Stomach (tissue), 9 donors: Measurements from ENCODE around the gene TUFM. TPM values are rescaled to one million over a fixed set of nuclear protein-coding genes. Genes with fewer than 3 reads are reported as not detected.

Source experiments
- DNase-seq, 2 donors: peaks; one replicate each; pipeline versions ENCODE4 v3.0.0 to v3.0.0-alpha.2; 2013 to 2019
- H3K27ac ChIP-seq, 5 donors: fragments of 200-600 bp in 4 of 5; sonication (generic) in 4 of 5; one replicate each; pipeline ENCODE4 v1.5.1; 2013 to 2019; ENCODE audit warnings: mild to moderate bottlenecking in 1 of 5, moderate library complexity in 1 of 5
- H3K27me3 ChIP-seq, 3 donors: fragments of 200-600 bp; sonication (generic); one replicate each; pipeline ENCODE4 v1.5.1; 2017 to 2019; ENCODE audit warnings: mixed run types in 1 of 3
- H3K36me3 ChIP-seq, 4 donors: fragments of 200-600 bp; sonication (generic); 1 replicate in 3 of 4; 2 replicates in 1 of 4; pipeline ENCODE4 v1.5.1; 2016 to 2019
- H3K4me1 ChIP-seq, 4 donors: fragments of 200-600 bp; sonication (generic); one replicate each; pipeline ENCODE4 v1.5.1; 2016 to 2019
- H3K4me3 ChIP-seq, 4 donors: fragments of 200-600 bp; sonication (generic) in 3 of 4; one replicate each; pipeline ENCODE4 v1.5.1; 2016 to 2019; ENCODE audit warnings: mild to moderate bottlenecking in 1 of 4
- H3K9me3 ChIP-seq, 4 donors: fragments of 200-600 bp; sonication (generic); one replicate each; pipeline ENCODE4 v1.5.1; 2016 to 2019
- CTCF ChIP-seq, 7 experiments: fragments of 450-650 bp in 4 of 7; fragments of 200-600 bp in 3 of 7; sonication (generic) in 3 of 7; IDR thresholded peaks; one replicate each; pipeline ENCODE4 v1.5.1; 2016 to 2019; ENCODE audit warnings: antibody characterized with exemption in 7 of 7, control low read depth in 2 of 7, mild to moderate bottlenecking in 1 of 7
- EP300 ChIP-seq: sonication (generic); formaldehyde crosslinking; IDR thresholded peaks from one replicate; pipeline ENCODE4 v1.6.1; 2017; ENCODE audit warnings: antibody characterized with exemption
- POLR2A ChIP-seq, 4 donors: fragments of 450-650 bp; IDR thresholded peaks; one replicate each; pipeline ENCODE4 v1.6.1; 2016; ENCODE audit warnings: antibody characterized with exemption in 4 of 4, control low read depth in 2 of 4, mild to moderate bottlenecking in 1 of 4, moderate library complexity in 1 of 4
- POLR2AphosphoS5 ChIP-seq, 3 donors: sonication (generic); formaldehyde crosslinking; IDR thresholded peaks; one replicate each; pipeline ENCODE4 v1.6.1; 2016; ENCODE audit warnings: antibody characterized with exemption in 3 of 3
- WGBS, 5 donors: extraction: QIAGEN DNeasy Blood & Tissue Kit in 3 of 5; methylation state at CpG; one replicate each; pipeline versions ENCODE4 v1.1.5 to v1.1.7; 2013 to 2018; 5-methylcytosine and 5-hydroxymethylcytosine counted together
- intact Hi-C: fragments of 100-400 bp; cut with DNase I; formaldehyde crosslinking; loops from one replicate; pipeline ENCODE4 v1.15.1; 2023; ENCODE audit warnings: low total_unique reads
- polyA plus RNA-seq, 3 donors: library from polyadenylated mRNA; stranded (reverse); fragments of 200-250 nt; gene quantifications; one replicate each; pipeline ENCODE4 v1.2.3, GENCODE V29; 2013
- total RNA-seq, 5 donors: library from RNA; depleted of rRNA; stranded (reverse); fragments of >200 nt; gene quantifications; one replicate each; pipeline versions ENCODE4 v1.1.0 to v1.2.3, GENCODE V29; 2014 to 2016
- donor health status: healthy with polysubstance abuse.
- donor health status: Bipolar disorder and iron deficiency.
- donor health status: healthy.

TUFM gene
- total and polyA plus RNA-seq, 8 donors, result 49.8 to 286 (median 98.8) TPM

GRCh38 chr16:28859326-28859725 lies 13.2 kb upstream of the TUFM start:
- intact Hi-C loops, result no loop called here
- no peaks in the 10 kb centered on the region for H3K9me3 ChIP-seq
- no peak overlapping the region for H3K4me3 ChIP-seq
- WGBS, 5 donors, result 78 to 95% (median 90%) methylated on average over 4 of the region's 4 CpGs
- DNase-seq, result no peak
- H3K4me1 ChIP-seq, result peaks cover 6 to 12% (median 10%) of the 10 kb centered on the region in 4 donors
- no peaks in the 10 kb centered on the region for H3K36me3 ChIP-seq
- no peaks in the 10 kb centered on the region for H3K27me3 ChIP-seq
- TF ChIP-seq EP300 (no peak), CTCF (IDR thresholded peaks at IDR 0.05) (no peak), POLR2AphosphoS5 (IDR thresholded peaks at IDR 0.05) (no peak), POLR2A (IDR thresholded peaks at IDR 0.05) (no peak)
- H3K27ac ChIP-seq, result no peak overlapping the region

- peaks cover 4 to 9% (median 7%) of the 10 kb centered on the region in 4 donors for H3K4me1 ChIP-seq
- H3K27me3 ChIP-seq, result no peaks in the 10 kb centered on the region
- no peak for TF ChIP-seq EP300
- TF ChIP-seq POLR2A (IDR thresholded peaks at IDR 0.05), result no peak
- no peak for TF ChIP-seq CTCF (IDR thresholded peaks at IDR 0.05)
- TF ChIP-seq POLR2AphosphoS5 (IDR thresholded peaks at IDR 0.05), result no peak
- intact Hi-C loops, result no loop called here
- H3K27ac ChIP-seq, result no peak overlapping the region
- H3K4me3 ChIP-seq, result no peak overlapping the region
- 85 to 96% (median 92%) methylated on average over 8 of the region's 8 CpGs for WGBS, 5 donors
- DNase-seq, result no peak
- H3K9me3 ChIP-seq, result no peaks in the 10 kb centered on the region
- H3K36me3 ChIP-seq, result no peaks in the 10 kb centered on the region
Observed at GRCh38 chr16:28858421-28858820, 12.3 kb upstream of the TUFM start.

GRCh38 chr16:28846933-28847273 lies 755 bp upstream of the TUFM start:
- intact Hi-C loops, result no loop called here
- H3K27me3 ChIP-seq, result no peaks in the 10 kb centered on the region
- DNase-seq, result peak in 1 of 2 donors; percentile 44
- 9 to 21% (median 16%) methylated on average over 3 to 5 of the region's 5 CpGs for WGBS, 5 donors
- peaks cover 19 to 35% (median 32%) of the 10 kb centered on the region in 4 donors for H3K4me1 ChIP-seq
- peaks cover 24 to 33% (median 31%) of the 10 kb centered on the region in 4 donors for H3K36me3 ChIP-seq
- H3K9me3 ChIP-seq, result no peaks in the 10 kb centered on the region
- peak overlapping the region; percentile 82 to 93 (median 89) for H3K27ac ChIP-seq
- TF ChIP-seq CTCF (IDR thresholded peaks at IDR 0.05) (no peak), POLR2AphosphoS5 (IDR thresholded peaks at IDR 0.05) (no peak), EP300 (no peak), POLR2A (IDR thresholded peaks at IDR 0.05) (no peak)
- H3K4me3 ChIP-seq, result peak overlapping the region; percentile 95 to 98 (median 96)

GRCh38 chr16:28845761-28846079 lies 428 bp downstream of the TUFM start:
- Histone ChIP-seq H3K36me3 (peaks cover 27 to 43% (median 42%) of the 10 kb centered on the region in 4 donors), H3K27me3 (no peaks in the 10 kb centered on the region), H3K9me3 (no peaks in the 10 kb centered on the region), H3K4me1 (peaks cover 19 to 35% (median 32%) of the 10 kb centered on the region in 4 donors), H3K27ac (peak overlapping the region; percentile 82 to 93 (median 89)), H3K4me3 (peak overlapping the region; percentile 95 to 98 (median 96))
- intact Hi-C loops, result no loop called here
- WGBS, 5 donors, result 0 to 2% (median 1%) methylated on average over 7 to 16 of the region's 16 CpGs
- no peak for DNase-seq
- TF ChIP-seq POLR2AphosphoS5 (IDR thresholded peaks at IDR 0.05), result no peak
- no peak for TF ChIP-seq EP300
- no peak for TF ChIP-seq CTCF (IDR thresholded peaks at IDR 0.05)
- TF ChIP-seq POLR2A (IDR thresholded peaks at IDR 0.05), result no peak
